HEK293 (cell line): ENCODE measurements around the gene COL19A1.

ENCODE experiments used
- TF ChIP-seq, protein P1 (sequence below): fragments of 450-650 bp; IDR thresholded peaks from 2 replicates; pipeline ENCODE4 v1.5.1; 2018; ENCODE audit warnings: missing biosample characterization, missing genetic modification characterization
- TF ChIP-seq, protein P2 (sequence below): fragments of 450-650 bp; formaldehyde crosslinking; IDR thresholded peaks from 2 replicates; pipeline ENCODE4 v1.5.1; 2016; ENCODE audit warnings: missing biosample characterization, missing genetic modification characterization
- TF ChIP-seq, protein P3 (sequence below): fragments of 450-650 bp; formaldehyde crosslinking; IDR thresholded peaks from 2 replicates; pipeline ENCODE4 v1.5.1; 2016; ENCODE audit warnings: missing biosample characterization, missing genetic modification characterization

DNA sequence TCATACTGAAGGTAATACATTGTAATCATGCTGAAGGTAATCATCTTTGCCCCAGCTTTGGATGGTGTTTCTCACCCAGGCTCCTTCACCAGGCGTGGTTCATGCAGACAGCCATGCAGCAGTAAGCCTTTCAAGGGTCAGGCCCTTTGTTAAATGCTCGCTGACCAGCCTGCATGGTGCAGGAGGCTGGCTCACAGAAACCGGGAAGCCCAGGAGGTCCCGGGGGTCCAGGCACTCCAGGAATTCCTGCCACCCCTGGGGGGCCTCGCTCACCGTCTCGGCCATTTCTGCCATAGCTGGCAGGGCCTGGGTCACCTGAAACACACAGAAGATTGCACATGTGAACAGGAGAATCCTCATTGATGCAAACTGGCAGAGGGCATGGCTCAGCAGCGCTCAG is 350.4 kb downstream of the COL19A1 start:
- TF ChIP-seq, protein P1, sequence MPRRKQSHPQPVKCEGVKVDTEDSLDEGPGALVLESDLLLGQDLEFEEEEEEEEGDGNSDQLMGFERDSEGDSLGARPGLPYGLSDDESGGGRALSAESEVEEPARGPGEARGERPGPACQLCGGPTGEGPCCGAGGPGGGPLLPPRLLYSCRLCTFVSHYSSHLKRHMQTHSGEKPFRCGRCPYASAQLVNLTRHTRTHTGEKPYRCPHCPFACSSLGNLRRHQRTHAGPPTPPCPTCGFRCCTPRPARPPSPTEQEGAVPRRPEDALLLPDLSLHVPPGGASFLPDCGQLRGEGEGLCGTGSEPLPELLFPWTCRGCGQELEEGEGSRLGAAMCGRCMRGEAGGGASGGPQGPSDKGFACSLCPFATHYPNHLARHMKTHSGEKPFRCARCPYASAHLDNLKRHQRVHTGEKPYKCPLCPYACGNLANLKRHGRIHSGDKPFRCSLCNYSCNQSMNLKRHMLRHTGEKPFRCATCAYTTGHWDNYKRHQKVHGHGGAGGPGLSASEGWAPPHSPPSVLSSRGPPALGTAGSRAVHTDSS (tag by site-specific recombination): no peak
- TF ChIP-seq, protein P2, sequence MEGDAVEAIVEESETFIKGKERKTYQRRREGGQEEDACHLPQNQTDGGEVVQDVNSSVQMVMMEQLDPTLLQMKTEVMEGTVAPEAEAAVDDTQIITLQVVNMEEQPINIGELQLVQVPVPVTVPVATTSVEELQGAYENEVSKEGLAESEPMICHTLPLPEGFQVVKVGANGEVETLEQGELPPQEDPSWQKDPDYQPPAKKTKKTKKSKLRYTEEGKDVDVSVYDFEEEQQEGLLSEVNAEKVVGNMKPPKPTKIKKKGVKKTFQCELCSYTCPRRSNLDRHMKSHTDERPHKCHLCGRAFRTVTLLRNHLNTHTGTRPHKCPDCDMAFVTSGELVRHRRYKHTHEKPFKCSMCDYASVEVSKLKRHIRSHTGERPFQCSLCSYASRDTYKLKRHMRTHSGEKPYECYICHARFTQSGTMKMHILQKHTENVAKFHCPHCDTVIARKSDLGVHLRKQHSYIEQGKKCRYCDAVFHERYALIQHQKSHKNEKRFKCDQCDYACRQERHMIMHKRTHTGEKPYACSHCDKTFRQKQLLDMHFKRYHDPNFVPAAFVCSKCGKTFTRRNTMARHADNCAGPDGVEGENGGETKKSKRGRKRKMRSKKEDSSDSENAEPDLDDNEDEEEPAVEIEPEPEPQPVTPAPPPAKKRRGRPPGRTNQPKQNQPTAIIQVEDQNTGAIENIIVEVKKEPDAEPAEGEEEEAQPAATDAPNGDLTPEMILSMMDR (tag by site-specific recombination): no peak
- TF ChIP-seq, protein P3, sequence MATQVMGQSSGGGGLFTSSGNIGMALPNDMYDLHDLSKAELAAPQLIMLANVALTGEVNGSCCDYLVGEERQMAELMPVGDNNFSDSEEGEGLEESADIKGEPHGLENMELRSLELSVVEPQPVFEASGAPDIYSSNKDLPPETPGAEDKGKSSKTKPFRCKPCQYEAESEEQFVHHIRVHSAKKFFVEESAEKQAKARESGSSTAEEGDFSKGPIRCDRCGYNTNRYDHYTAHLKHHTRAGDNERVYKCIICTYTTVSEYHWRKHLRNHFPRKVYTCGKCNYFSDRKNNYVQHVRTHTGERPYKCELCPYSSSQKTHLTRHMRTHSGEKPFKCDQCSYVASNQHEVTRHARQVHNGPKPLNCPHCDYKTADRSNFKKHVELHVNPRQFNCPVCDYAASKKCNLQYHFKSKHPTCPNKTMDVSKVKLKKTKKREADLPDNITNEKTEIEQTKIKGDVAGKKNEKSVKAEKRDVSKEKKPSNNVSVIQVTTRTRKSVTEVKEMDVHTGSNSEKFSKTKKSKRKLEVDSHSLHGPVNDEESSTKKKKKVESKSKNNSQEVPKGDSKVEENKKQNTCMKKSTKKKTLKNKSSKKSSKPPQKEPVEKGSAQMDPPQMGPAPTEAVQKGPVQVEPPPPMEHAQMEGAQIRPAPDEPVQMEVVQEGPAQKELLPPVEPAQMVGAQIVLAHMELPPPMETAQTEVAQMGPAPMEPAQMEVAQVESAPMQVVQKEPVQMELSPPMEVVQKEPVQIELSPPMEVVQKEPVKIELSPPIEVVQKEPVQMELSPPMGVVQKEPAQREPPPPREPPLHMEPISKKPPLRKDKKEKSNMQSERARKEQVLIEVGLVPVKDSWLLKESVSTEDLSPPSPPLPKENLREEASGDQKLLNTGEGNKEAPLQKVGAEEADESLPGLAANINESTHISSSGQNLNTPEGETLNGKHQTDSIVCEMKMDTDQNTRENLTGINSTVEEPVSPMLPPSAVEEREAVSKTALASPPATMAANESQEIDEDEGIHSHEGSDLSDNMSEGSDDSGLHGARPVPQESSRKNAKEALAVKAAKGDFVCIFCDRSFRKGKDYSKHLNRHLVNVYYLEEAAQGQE: no peak
